BE2C (cell line): ENCODE results near the gene VOPP1.

ENCODE experiments used
- DNase-seq: peaks from one replicate; pipeline ENCODE4 v3.0.0-alpha.2; 2020
- H3K27me3 ChIP-seq: fragments of 250-450 bp; sonication (Bioruptor Pico); 2 replicates; pipeline ENCODE4 v1.5.1; 2020; ENCODE audit warnings: mild to moderate bottlenecking
- H3K36me3 ChIP-seq: fragments of 250-450 bp; sonication (Bioruptor Pico); 2 replicates; pipeline ENCODE4 v1.5.1; 2020; ENCODE audit warnings: mild to moderate bottlenecking
- H3K4me1 ChIP-seq: fragments of 250-450 bp; sonication (Bioruptor Pico); 2 replicates; pipeline ENCODE4 v1.5.1; 2020
- H3K4me3 ChIP-seq: 2 replicates; pipeline ENCODE4 v1.5.1; 2011; ENCODE audit warnings: low read depth, low read length
- H3K9me3 ChIP-seq: fragments of 250-450 bp; sonication (Bioruptor Pico); 2 replicates; pipeline ENCODE4 v1.5.1; 2020
- TF ChIP-seq, protein P1 (sequence below): IDR thresholded peaks from 2 replicates; pipeline ENCODE4 v1.5.1; 2012; ENCODE audit warnings: mild to moderate bottlenecking, low read depth, low read length

VOPP1 gene

DNA sequence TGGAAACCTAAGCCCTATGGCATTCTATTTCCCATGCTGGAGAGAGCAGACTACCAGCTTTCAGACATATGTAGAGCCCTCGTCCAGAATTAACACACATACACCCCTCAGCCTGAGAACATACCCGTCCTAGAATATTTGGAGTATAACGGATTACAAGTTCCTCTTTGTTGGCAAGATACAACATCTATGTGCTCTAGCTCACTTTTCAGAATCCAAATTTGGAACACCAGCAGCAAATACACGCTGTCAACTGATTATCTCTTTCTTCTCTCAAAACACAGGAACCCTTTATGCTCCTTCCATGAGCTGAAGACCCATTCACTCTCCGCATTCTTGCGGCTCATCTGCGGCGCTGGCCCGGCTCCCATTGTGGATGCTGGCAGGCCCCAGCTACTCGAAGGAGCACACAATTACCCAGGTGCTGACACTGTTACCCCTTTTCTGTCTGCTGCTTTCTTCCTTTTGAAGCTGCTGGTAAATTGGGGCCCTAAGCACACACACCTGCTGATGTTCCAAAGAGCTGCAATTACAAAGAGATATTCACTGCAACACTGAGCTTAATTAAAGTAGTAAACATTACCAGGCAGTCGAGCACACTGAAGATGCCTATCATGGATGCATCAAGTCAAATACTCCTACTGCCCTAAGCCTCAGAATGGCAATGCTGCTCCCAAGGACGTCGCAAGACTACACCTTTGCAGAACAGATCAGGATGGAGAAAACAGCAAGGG lies 70.0 kb downstream of the VOPP1 start:
- H3K4me3 ChIP-seq: no peak overlapping the region
- TF ChIP-seq, protein P1, sequence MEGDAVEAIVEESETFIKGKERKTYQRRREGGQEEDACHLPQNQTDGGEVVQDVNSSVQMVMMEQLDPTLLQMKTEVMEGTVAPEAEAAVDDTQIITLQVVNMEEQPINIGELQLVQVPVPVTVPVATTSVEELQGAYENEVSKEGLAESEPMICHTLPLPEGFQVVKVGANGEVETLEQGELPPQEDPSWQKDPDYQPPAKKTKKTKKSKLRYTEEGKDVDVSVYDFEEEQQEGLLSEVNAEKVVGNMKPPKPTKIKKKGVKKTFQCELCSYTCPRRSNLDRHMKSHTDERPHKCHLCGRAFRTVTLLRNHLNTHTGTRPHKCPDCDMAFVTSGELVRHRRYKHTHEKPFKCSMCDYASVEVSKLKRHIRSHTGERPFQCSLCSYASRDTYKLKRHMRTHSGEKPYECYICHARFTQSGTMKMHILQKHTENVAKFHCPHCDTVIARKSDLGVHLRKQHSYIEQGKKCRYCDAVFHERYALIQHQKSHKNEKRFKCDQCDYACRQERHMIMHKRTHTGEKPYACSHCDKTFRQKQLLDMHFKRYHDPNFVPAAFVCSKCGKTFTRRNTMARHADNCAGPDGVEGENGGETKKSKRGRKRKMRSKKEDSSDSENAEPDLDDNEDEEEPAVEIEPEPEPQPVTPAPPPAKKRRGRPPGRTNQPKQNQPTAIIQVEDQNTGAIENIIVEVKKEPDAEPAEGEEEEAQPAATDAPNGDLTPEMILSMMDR: no peak
- DNase-seq: no peak
- H3K36me3 ChIP-seq: no peaks in the 10 kb centered on the region
- H3K4me1 ChIP-seq: peaks cover 10% of the 10 kb centered on the region
- no peaks in the 10 kb centered on the region for H3K27me3 ChIP-seq
- H3K9me3 ChIP-seq: no peaks in the 10 kb centered on the region

DNA sequence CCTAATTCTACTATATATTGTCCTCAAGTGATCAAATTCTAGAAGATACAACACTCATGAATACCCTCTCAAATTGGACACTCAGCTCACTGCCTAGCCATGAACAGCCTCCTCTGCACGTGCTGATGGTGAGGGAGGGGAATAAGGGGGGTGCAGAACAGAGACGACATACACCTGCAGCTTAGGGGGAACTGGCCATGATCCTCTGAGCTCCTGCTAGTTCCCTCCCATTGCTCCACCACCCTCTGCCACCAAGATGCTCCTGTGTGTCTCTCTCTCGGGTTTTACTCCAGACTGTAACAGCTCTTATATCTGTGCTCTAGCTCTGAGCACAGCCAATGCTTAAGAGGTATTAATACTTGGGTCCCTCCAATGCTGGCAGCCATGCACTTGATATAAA lies 70.7 kb downstream of the VOPP1 start:
- H3K9me3 ChIP-seq: no peaks in the 10 kb centered on the region
- TF ChIP-seq, protein P1: no peak
- H3K36me3 ChIP-seq: no peaks in the 10 kb centered on the region
- no peaks in the 10 kb centered on the region for H3K27me3 ChIP-seq
- H3K4me1 ChIP-seq: peaks cover 10% of the 10 kb centered on the region
- DNase-seq: no peak
- H3K4me3 ChIP-seq: no peak overlapping the region

GRCh38 chr7:55500117-55500756 lies 72.1 kb downstream of the VOPP1 start:
- Histone ChIP-seq H3K36me3 (no peaks in the 10 kb centered on the region), H3K9me3 (no peaks in the 10 kb centered on the region), H3K4me3 (no peak overlapping the region), H3K27me3 (no peaks in the 10 kb centered on the region), H3K4me1 (peaks cover 10% of the 10 kb centered on the region)
- no peak for DNase-seq
- TF ChIP-seq, protein P1: no peak

- TF ChIP-seq, protein P1: no peak
- H3K9me3 ChIP-seq: no peaks in the 10 kb centered on the region
- peaks cover 10% of the 10 kb centered on the region for H3K4me1 ChIP-seq
- no peak overlapping the region for H3K4me3 ChIP-seq
- DNase-seq: no peak
- no peaks in the 10 kb centered on the region for H3K27me3 ChIP-seq
- H3K36me3 ChIP-seq: no peaks in the 10 kb centered on the region
Observed at GRCh38 chr7:55499591-55499990, 72.7 kb downstream of the VOPP1 start.

- peaks cover 10% of the 10 kb centered on the region for H3K4me1 ChIP-seq
- TF ChIP-seq, protein P1: no peak
- H3K36me3 ChIP-seq: no peaks in the 10 kb centered on the region
- H3K27me3 ChIP-seq: no peaks in the 10 kb centered on the region
- DNase-seq: no peak
- no peaks in the 10 kb centered on the region for H3K9me3 ChIP-seq
- H3K4me3 ChIP-seq: no peak overlapping the region
Observed at GRCh38 chr7:55498770-55499169, 73.5 kb downstream of the VOPP1 start.

GRCh38 chr7:55498142-55498541 lies 74.2 kb downstream of the VOPP1 start:
- Histone ChIP-seq H3K4me1 (peaks cover 8% of the 10 kb centered on the region), H3K4me3 (no peak overlapping the region), H3K36me3 (no peaks in the 10 kb centered on the region), H3K9me3 (no peaks in the 10 kb centered on the region), H3K27me3 (no peaks in the 10 kb centered on the region)
- TF ChIP-seq, protein P1: no peak
- DNase-seq: no peak
